ENCODE results near the gene VENTX. TPM values are rescaled to one million over a fixed set of nuclear protein-coding genes. Genes with fewer than 3 reads are reported as not detected.
A peak's percentile ranks its signal among the peaks of the same experiment; 100 is the strongest.

Gene VENTX
- total RNA-seq, 1 experiment from 2014 or later: 28.0 TPM

DNA sequence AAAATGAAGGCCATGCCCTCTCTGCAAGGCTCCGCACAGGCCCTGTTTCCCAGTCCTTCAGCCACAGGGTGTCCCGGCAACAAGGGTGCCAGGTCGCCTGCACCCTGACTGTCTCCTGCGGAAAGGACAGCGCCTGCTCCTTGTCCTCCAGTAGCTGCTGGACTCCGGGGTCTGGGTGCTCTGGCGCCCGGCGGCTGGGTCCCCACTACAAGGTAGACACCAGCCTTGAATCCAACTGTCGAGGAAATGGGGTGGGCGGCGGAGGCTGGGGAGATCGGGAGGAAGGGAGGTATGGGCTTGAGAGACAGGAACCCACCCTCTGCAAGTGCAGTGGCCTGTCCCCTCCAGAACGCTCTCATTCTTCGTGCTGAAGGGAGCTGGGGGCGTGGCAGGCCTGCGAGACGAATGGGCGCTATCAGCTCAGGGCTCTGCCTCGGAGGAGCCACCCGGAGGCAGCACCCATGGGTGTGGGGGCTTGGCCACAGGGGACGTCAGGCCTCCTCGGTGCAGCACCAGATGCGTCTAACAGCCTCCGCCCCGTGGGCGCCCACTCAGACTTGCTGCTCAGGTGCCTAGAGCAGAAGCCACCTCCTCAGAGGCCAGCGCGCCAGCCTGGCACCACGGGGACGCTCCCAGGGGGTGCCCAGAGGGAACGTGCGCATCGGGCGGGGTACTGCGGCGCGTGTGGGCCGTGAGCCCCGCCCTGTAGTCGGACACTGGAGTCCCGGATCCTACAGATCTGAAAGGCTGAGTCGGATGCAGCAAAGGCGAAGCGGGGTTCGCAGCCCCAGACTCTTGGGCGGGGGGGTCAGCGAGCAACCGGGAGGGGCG, 23.5 kb downstream of the VENTX start:
- Mint-ChIP-seq H3K4me1 (peaks cover 13% of the 10 kb centered on the region), H3K9me3 (no peaks in the 10 kb centered on the region), H3K4me3 (peak overlapping the region; percentile 66), H3K27me3 (ENCODE audit: low read depth) (peaks cover 19% of the 10 kb centered on the region), H3K27ac (no peak overlapping the region), H3K36me3 (no peaks in the 10 kb centered on the region)
- TF ChIP-seq, protein P1, sequence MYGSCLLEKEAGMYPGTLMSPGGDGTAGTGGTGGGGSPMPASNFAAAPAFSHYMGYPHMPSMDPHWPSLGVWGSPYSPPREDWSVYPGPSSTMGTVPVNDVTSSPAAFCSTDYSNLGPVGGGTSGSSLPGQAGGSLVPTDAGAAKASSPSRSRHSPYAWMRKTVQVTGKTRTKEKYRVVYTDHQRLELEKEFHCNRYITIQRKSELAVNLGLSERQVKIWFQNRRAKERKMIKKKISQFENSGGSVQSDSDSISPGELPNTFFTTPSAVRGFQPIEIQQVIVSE (CRISPR knock-in tag; IDR thresholded peaks at IDR 0.05; ENCODE audit: borderline replicate concordance): no peak
- peak; percentile 54; the same call in 1 of the 2 replicates for TF ChIP-seq MAX (CRISPR knock-in tag; IDR thresholded peaks at IDR 0.05)
- TF ChIP-seq TEAD1 (CRISPR knock-in tag; IDR thresholded peaks at IDR 0.05): 0 out of 2 replicates have a peak, but pooled peaks have one; percentile 56
- TF ChIP-seq ZNF219 (CRISPR knock-in tag; IDR thresholded peaks at IDR 0.05; ENCODE audit: borderline replicate concordance): 0 out of 2 replicates have a peak, but pooled peaks have one; percentile 57
- TF ChIP-seq ZNF423 (CRISPR knock-in tag; IDR thresholded peaks at IDR 0.05): peak; percentile 83
- TF ChIP-seq NFYB (CRISPR knock-in tag; conservative IDR thresholded peaks at IDR 0.05; ENCODE audit: low read depth): no peak
- DNase-seq (ENCODE audit: low spot score) (no peak), ATAC-seq (peak; percentile 8)
- CTCF ChIA-PET: no interaction called here
- POLR2A ChIA-PET: no interaction called here

GRCh38 chr10:133261726-133262325, 24.2 kb downstream of the VENTX start:
- Mint-ChIP-seq H3K36me3 (no peaks in the 10 kb centered on the region), H3K4me1 (peaks cover 12% of the 10 kb centered on the region), H3K27ac (no peak overlapping the region), H3K27me3 (ENCODE audit: low read depth) (peaks cover 19% of the 10 kb centered on the region), H3K4me3 (peak overlapping the region; percentile 59), H3K9me3 (no peaks in the 10 kb centered on the region)
- DNase-seq (ENCODE audit: low spot score) (peak; percentile 81), ATAC-seq (peak; percentile 33)
- TF ChIP-seq IRF2 (CRISPR knock-in tag; IDR thresholded peaks at IDR 0.05; ENCODE audit: borderline replicate concordance, low read depth) (no peak), FOXP1 (CRISPR knock-in tag; IDR thresholded peaks at IDR 0.05; ENCODE audit: borderline replicate concordance) (peak; percentile 6; the same call in 1 of the 2 replicates), SP1 (CRISPR knock-in tag; conservative IDR thresholded peaks at IDR 0.05) (peak; percentile 70), USF2 (CRISPR knock-in tag; IDR thresholded peaks at IDR 0.05) (0 out of 2 replicates have a peak, but pooled peaks have one; percentile 24)
- TF ChIP-seq, protein P2, sequence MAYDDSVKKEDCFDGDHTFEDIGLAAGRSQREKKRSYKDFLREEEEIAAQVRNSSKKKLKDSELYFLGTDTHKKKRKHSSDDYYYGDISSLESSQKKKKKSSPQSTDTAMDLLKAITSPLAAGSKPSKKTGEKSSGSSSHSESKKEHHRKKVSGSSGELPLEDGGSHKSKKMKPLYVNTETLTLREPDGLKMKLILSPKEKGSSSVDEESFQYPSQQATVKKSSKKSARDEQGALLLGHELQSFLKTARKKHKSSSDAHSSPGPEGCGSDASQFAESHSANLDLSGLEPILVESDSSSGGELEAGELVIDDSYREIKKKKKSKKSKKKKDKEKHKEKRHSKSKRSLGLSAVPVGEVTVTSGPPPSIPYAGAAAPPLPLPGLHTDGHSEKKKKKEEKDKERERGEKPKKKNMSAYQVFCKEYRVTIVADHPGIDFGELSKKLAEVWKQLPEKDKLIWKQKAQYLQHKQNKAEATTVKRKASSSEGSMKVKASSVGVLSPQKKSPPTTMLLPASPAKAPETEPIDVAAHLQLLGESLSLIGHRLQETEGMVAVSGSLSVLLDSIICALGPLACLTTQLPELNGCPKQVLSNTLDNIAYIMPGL (CRISPR knock-in tag; IDR thresholded peaks at IDR 0.05): peak; percentile 64; the same call in 1 of the 2 replicates
- TF ChIP-seq, protein P3, sequence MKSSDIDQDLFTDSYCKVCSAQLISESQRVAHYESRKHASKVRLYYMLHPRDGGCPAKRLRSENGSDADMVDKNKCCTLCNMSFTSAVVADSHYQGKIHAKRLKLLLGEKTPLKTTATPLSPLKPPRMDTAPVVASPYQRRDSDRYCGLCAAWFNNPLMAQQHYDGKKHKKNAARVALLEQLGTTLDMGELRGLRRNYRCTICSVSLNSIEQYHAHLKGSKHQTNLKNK (CRISPR knock-in tag; IDR thresholded peaks at IDR 0.05): no peak
- TF ChIP-seq, protein P4, sequence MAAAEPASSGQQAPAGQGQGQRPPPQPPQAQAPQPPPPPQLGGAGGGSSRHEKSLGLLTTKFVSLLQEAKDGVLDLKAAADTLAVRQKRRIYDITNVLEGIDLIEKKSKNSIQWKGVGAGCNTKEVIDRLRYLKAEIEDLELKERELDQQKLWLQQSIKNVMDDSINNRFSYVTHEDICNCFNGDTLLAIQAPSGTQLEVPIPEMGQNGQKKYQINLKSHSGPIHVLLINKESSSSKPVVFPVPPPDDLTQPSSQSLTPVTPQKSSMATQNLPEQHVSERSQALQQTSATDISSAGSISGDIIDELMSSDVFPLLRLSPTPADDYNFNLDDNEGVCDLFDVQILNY (CRISPR knock-in tag; IDR thresholded peaks at IDR 0.05): peak; percentile 60; the same call in 1 of the 2 replicates
- CTCF ChIA-PET: interaction anchor here (1.3 to 1.4 kb wide), 2 partner anchors 13 to 118 kb away, joined by 3 to 7 read pairs; no protein-coding TSS in a partner anchor
- POLR2A ChIA-PET: no interaction called here

- Mint-ChIP-seq H3K36me3 (no peaks in the 10 kb centered on the region), H3K9me3 (no peaks in the 10 kb centered on the region), H3K4me1 (peaks cover 4% of the 10 kb centered on the region), H3K27me3 (ENCODE audit: low read depth) (peaks cover 19% of the 10 kb centered on the region), H3K4me3 (peak overlapping the region; percentile 59), H3K27ac (no peak overlapping the region)
- ATAC-seq (no peak), DNase-seq (ENCODE audit: low spot score) (no peak)
- POLR2A ChIA-PET: interaction anchor here (0.6 kb wide), 1 partner anchor 312 kb away, joined by 7 read pairs; no protein-coding TSS in a partner anchor
- CTCF ChIA-PET: interaction anchor here (0.5 to 1.6 kb wide), 5 partner anchors 12 to 307 kb away, joined by 3 to 7 read pairs (median 4); no protein-coding TSS in a partner anchor
- TF ChIP-seq HMGA2 (CRISPR knock-in tag; IDR thresholded peaks at IDR 0.05) (no peak), ATF6 (CRISPR knock-in tag; IDR thresholded peaks at IDR 0.05) (no peak), NR2C2 (CRISPR knock-in tag; IDR thresholded peaks at IDR 0.05) (no peak), KAT7 (CRISPR knock-in tag; IDR thresholded peaks at IDR 0.05; ENCODE audit: borderline replicate concordance) (no peak)
- TF ChIP-seq, protein P5, sequence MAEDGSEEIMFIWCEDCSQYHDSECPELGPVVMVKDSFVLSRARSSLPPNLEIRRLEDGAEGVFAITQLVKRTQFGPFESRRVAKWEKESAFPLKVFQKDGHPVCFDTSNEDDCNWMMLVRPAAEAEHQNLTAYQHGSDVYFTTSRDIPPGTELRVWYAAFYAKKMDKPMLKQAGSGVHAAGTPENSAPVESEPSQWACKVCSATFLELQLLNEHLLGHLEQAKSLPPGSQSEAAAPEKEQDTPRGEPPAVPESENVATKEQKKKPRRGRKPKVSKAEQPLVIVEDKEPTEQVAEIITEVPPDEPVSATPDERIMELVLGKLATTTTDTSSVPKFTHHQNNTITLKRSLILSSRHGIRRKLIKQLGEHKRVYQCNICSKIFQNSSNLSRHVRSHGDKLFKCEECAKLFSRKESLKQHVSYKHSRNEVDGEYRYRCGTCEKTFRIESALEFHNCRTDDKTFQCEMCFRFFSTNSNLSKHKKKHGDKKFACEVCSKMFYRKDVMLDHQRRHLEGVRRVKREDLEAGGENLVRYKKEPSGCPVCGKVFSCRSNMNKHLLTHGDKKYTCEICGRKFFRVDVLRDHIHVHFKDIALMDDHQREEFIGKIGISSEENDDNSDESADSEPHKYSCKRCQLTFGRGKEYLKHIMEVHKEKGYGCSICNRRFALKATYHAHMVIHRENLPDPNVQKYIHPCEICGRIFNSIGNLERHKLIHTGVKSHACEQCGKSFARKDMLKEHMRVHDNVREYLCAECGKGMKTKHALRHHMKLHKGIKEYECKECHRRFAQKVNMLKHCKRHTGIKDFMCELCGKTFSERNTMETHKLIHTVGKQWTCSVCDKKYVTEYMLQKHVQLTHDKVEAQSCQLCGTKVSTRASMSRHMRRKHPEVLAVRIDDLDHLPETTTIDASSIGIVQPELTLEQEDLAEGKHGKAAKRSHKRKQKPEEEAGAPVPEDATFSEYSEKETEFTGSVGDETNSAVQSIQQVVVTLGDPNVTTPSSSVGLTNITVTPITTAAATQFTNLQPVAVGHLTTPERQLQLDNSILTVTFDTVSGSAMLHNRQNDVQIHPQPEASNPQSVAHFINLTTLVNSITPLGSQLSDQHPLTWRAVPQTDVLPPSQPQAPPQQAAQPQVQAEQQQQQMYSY (CRISPR knock-in tag; IDR thresholded peaks at IDR 0.05): peak; percentile 20; the same call in 1 of the 2 replicates
These were observed 25.0 kb downstream of the VENTX start for GRCh38 chr10:133262696-133263095.
